ENCODE results near the gene GTF3C1.
"Not testable (repeated sequence)": the region's sequence is repeated elsewhere in the genome, so short reads cannot be mapped to it uniquely, and the experiment has no call there.

The GTF3C1 gene

GRCh38 chr16:27549746-27550581 lies at the start of gene GTF3C1, which contains the start of gene KATNIP:
GTF3C1 (minus strand) TSS chr16:27549913; CDS start chr16:27549890, 23 bp downstream.
KATNIP (plus strand) TSS chr16:27550144; CDS start chr16:27550171, 27 bp downstream.
- DNase-seq = peak; percentile 95

GRCh38 chr16:27598931-27599565 lies 49.3 kb upstream of the GTF3C1 start:
- DNase-seq = no peak

GRCh38 chr16:27598220-27598619 lies 48.5 kb upstream of the GTF3C1 start:
- DNase-seq = no peak

- DNase-seq = no peak
These were observed 47.6 kb upstream of the GTF3C1 start for GRCh38 chr16:27597361-27597760.

DNA sequence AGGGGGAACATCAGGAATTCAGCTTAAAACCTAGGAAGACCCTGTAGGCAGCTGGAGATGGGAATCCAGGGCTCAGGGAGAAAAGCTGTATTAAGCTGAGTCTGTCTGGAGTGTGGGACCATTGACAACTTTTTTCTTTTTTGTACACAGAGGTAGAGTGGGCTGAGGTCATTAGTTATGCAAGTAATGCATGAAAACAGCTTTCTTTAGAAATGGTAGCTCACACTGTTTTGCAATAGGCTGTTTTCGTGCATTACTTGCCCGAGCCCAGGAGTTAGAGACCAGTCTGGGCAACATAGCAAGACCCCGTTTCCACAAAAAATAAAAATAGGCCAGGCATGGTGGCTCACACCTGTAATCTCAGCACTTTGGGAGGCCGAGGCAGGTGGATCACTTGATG lies 46.7 kb upstream of the GTF3C1 start:
- DNase-seq = no peak

- no peak for DNase-seq
These were observed 46.3 kb upstream of the GTF3C1 start for GRCh38 chr16:27595993-27596392.

GRCh38 chr16:27595475-27595874 lies 45.8 kb upstream of the GTF3C1 start:
- no peak for DNase-seq

DNA sequence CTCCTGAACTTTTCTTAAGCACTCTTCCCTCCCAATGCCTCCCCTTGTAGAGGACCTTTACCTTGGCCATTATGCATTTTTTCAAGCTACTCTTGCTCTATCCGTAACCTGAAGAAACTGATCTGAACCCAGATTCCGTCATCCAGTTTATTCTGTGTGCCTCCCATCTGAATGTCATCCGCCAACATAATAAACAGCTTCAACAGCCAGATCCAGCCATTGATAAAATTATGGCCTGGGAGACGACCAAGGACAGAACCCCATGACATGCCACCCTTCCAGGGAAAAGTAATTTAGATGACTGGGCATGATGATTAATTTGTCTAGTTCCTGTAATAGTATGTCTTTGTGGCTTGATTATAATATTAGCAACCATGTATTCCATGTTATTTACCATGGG lies 42.1 kb upstream of the GTF3C1 start:
- no peak for DNase-seq

- no peak for DNase-seq
These were observed 38.3 kb upstream of the GTF3C1 start for GRCh38 chr16:27588057-27588456.

DNA sequence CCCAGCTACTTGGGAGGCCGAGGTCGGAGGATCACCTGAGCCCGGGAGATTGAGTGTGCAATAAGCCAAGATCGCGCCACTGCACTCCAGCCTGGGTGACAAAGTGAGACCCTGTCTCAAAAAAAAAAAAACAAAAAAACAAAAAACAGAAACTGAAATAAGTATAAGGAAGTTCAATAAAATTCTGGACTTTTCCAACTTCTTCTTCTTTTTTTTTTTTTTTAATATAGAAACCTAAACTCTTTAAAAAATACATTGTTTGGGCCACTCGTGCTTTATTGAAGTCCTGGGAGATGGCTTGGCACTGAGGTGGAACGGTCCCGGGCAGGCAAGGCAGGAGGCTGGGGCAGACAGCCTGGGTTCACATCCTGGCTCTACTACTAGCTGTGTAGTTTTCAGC lies 37.0 kb upstream of the GTF3C1 start:
- DNase-seq = no peak

GRCh38 chr16:27585200-27585599 lies 35.5 kb upstream of the GTF3C1 start:
- no peak for DNase-seq

DNA sequence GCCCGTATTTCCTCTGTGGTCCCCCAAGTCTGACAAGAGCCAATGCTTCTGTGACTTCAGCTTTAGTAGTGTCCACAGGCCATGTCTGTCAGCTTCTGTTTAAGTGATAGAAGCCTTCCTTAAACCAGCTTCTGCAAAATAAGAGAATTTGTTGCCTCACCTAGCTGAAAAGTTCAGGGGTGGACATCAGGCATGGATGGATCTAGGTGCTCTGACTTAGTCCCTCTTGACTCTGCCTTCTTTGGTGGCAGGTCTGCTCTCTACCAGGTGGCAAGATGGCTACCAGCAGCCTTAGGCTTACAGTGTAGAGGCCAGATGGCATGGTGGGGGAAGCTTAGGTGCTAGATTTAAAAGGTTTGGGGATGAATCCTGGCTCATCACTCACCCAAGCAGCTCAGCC lies 33.9 kb upstream of the GTF3C1 start:
- no peak for DNase-seq

DNA sequence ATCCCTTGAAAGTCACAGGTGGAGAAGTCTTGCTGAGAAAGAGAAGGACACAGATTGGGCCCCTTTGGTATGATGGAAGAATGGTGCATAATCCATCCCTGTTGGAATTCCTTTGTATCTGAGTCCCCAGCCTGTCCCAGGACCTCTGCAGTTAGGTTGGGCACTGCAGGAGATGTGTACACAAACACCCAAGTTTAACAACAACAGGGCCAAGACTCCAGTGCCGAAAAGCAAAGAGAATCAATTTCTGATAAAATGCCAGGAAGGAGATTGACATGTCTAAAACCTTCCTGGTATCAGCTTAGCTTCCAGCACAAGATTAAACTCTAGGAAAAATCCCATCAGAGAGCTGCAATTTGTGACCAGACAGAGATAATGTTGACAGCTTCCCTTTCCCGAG lies 33.2 kb upstream of the GTF3C1 start:
- no peak for DNase-seq

DNA sequence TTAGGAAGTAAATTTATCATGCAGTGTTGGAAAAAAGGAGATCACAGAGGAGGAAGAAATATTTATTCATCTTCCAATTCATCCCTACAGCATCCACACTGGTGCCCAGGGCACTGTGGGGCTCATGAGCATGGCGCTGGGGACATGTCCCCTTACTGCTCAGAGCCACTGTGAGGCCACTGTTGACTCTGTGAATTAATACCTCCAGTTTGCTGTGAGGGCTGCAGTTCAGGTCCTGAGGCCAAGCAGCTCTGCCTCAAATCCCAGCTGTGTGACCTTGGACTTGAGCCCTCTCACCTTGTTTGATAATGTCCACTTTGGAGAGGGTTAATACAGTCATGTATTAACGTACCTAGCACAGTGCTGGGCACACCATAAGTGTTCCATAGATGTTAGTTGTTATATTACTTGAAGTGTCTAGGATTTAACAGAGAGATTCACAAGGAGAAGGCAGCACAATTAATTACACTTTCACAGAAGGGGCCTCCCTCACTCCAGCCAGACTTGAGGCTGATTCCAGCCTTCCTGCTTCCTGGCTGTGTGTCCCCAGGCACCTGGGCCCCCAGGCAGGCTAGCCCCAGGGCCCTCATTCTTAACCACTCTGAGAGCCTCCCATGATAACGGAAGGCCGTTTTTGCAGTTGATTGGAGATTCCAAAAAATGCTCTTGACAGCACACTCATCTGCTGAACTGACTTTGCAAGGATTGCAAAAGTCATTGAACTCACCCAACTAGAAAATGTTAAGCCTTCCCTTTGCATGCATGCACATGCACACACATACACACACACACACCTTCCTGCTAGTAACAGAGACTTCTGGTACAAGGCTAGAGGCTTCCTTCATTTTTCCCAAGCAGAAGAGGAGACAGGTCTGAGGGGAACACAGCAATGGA lies 29.6 kb upstream of the GTF3C1 start:
- no peak for DNase-seq

DNA sequence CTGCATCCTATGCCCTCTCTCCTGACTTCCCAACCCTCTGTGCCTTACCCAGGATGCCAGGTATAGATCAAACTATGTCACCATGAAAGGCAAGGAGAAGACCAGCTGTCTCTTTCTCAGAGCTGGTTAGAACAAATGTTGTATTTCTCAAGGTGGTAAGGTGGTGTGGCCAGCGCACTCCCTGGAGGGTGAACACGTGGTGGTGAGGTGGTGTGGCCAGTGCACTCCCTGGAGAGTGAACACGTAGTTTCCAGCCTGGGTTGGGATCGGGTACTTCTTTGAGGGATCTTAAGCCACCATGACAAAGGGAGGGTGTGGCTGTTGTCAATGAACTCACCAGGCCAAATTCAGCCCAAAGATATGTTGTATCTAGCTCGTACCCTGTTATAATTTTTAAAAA lies 27.0 kb upstream of the GTF3C1 start:
- no peak for DNase-seq

DNA sequence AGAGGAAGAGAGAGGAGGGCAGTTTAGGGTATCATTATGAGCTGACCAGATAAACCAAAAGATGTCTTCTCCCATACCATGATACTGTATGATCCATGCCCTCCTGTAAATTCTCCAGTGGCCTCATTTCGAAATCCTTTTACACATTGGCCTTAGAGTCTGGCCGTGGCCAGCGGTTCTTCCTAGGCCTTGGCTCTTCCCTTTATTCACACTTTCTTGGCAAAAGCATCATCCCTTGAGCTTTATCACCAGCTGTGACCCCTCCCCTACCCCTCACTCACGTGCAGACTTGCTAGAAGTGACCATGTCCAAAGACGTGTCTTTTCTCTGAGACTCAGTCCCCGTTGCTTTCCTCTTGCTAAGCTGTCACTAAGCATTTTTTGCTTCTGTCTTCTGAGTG lies 23.0 kb upstream of the GTF3C1 start:
- DNase-seq = no peak

- DNase-seq = no peak
These were observed 22.0 kb upstream of the GTF3C1 start for GRCh38 chr16:27571433-27572326.

GRCh38 chr16:27570986-27571385 lies 21.3 kb upstream of the GTF3C1 start:
- DNase-seq = not testable (repeated sequence)

DNA sequence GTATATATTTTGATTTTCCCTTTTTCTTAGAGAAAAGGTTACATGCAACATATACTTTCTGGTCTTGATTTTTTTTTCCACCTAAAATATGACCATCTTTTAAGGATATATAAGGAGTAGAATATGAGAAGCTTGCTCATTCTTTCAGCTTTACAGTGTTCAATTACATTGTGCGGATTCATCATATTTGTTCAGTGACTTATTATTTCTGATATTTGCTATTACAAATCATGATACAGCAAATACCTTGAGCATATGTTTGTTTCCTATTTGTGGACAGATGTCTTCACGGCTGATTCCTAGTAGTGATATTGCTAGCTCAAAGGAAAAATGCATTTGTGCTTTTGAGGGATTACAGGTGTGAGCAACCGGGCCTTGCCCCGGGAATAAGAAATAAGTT lies 18.4 kb upstream of the GTF3C1 start:
- DNase-seq = no peak

DNA sequence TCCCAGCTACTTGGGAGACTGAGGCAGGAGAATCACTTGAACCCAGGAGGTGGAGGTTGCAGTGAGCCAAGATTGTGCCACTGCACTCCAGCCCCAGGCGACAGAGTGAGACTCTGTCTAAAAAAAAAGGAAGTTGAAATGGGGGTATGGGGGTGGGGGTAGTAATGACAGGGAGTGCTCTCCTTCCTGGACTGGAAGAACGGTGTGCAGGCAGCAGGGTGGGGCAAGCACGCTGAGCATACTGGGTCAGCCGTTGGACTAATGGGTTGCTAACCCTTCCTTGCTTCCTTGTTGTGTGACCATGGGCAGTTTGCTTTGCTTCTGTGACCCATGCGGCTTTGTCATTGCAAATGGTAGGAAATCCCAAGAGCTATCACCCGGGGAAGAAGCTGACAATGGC lies 16.7 kb upstream of the GTF3C1 start:
- DNase-seq = no peak

- no peak for DNase-seq
These were observed 14.5 kb upstream of the GTF3C1 start for GRCh38 chr16:27564224-27564623.

DNA sequence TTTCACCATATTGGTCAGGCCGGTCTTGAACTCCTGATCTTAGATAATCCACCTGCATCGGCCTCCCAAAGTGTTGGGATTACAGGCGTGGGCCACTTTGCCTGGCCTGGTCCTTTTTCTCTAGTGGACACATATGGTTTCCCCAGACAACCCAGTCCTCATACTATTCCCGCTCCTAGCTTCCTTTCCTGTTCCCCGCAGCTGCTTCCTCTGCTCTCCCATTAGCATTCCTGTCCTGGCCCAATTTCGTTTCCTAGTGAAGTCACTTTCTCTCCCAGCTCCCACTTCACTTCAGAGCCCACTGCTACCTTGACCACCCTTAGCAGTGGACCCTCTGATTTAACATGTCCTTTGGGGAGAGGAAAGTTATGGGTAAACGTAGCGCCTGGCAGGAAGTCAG lies 11.5 kb upstream of the GTF3C1 start:
- DNase-seq = no peak

All from DMS79 (cell line).